Ishikawa (cell line): ENCODE data around the gene EGFR.

ENCODE experiments used
- CEBPB ChIP-seq: IDR thresholded peaks from 2 replicates; pipeline ENCODE4 v1.6.1; 2012
- CREB1 ChIP-seq: IDR thresholded peaks from 2 replicates; pipeline ENCODE4 v1.6.1; 2012; ENCODE audit warnings: low read depth
- EGR1 ChIP-seq: IDR thresholded peaks from 2 replicates; pipeline ENCODE4 v1.6.1; 2012
- EP300 ChIP-seq: IDR thresholded peaks from 2 replicates; pipeline ENCODE4 v1.6.1; 2012; ENCODE audit warnings: borderline replicate concordance
- FOXM1 ChIP-seq: IDR thresholded peaks from 2 replicates; pipeline ENCODE4 v1.6.1; 2012; ENCODE audit warnings: low read depth, borderline replicate concordance
- MAX ChIP-seq: IDR thresholded peaks from 2 replicates; pipeline ENCODE4 v1.6.1; 2012
- NFIC ChIP-seq: IDR thresholded peaks from 2 replicates; pipeline ENCODE4 v1.6.1; 2012
- RAD21 ChIP-seq: IDR thresholded peaks from 2 replicates; pipeline ENCODE4 v1.6.1; 2012; ENCODE audit warnings: low read depth
- REST ChIP-seq: IDR thresholded peaks from 2 replicates; pipeline ENCODE4 v1.6.1; 2012; ENCODE audit warnings: low read depth, mild to moderate bottlenecking
- TAF1 ChIP-seq: IDR thresholded peaks from 2 replicates; pipeline ENCODE4 v1.6.1; 2012; ENCODE audit warnings: low read depth, mild to moderate bottlenecking
- TCF12 ChIP-seq: IDR thresholded peaks from 2 replicates; pipeline ENCODE4 v1.6.1; 2012; ENCODE audit warnings: low read depth
- TEAD4 ChIP-seq: IDR thresholded peaks from 2 replicates; pipeline ENCODE4 v1.6.1; 2012
- USF1 ChIP-seq: IDR thresholded peaks from 2 replicates; pipeline ENCODE4 v1.6.1; 2012
- YY1 ChIP-seq: IDR thresholded peaks from 2 replicates; pipeline ENCODE4 v1.6.1; 2012; ENCODE audit warnings: low read depth
- ZBTB7A ChIP-seq: IDR thresholded peaks from 2 replicates; pipeline ENCODE4 v1.6.1; 2012; ENCODE audit warnings: low read depth

The EGFR gene

GRCh38 chr7:55093674-55094073 lies 74.9 kb downstream of the EGFR start:
- TF ChIP-seq REST (no peak), RAD21 (no peak), TEAD4 (no peak), TAF1 (no peak), USF1 (no peak), EP300 (no peak), CREB1 (no peak), EGR1 (no peak), FOXM1 (no peak), TCF12 (no peak), NFIC (no peak)

- TF ChIP-seq USF1 (no peak), ZBTB7A (no peak), FOXM1 (no peak), CREB1 (no peak), EGR1 (no peak), NFIC (no peak), REST (no peak), TEAD4 (no peak), TCF12 (no peak), EP300 (no peak), YY1 (no peak), CEBPB (no peak), MAX (no peak), TAF1 (no peak), RAD21 (no peak)
Measured at GRCh38 chr7:55094092-55094690, 75.4 kb downstream of the EGFR start.

- TF ChIP-seq CREB1, result no peak
- no peak for TF ChIP-seq TEAD4
- TF ChIP-seq ZBTB7A, result no peak
- TF ChIP-seq MAX, result no peak
- TF ChIP-seq YY1, result no peak
- no peak for TF ChIP-seq EGR1
Measured at GRCh38 chr7:55095672-55096071, 76.9 kb downstream of the EGFR start.

- TF ChIP-seq TCF12 (no peak), NFIC (no peak), FOXM1 (no peak), USF1 (no peak), TEAD4 (no peak), REST (no peak), CEBPB (no peak), ZBTB7A (no peak), EP300 (no peak)
Measured at GRCh38 chr7:55096323-55096722, 77.5 kb downstream of the EGFR start.
